ENCODE measurements around the gene ABHD15.

Gene ABHD15

DNA sequence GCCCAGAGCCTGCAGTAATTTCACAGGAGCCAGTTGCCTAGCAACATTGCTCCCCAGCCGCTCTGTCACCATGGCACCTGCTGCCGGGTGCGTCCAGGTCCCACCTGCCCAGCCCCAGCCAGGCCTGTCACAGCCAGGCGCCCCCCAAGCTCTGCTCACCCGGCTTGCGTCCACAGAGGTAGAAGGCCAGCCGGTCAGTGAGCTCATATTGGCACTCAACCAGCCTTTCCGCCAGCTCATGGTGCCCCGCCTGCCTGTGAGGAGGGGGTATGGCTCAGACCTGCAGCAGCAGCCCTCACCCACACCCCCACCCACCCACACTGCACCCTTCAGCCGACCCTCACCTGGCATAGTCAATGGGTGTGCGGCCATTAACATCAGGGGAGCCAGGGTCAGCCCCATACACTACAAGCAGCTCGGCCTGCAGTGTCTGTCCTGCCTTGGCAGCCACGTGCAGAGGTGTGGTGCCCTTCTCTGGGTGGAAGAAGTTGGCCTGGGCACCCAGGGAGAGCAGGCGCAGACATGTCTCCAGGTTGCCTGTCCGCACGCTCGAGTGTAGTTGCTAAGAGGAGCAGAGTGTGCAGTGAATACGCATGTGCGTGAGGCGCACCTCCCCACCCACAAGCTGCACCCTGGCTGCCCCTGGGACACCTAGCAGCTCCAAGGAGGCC lies 14.9 kb upstream of the ABHD15 start:
- no peak for DNase-seq

DNA sequence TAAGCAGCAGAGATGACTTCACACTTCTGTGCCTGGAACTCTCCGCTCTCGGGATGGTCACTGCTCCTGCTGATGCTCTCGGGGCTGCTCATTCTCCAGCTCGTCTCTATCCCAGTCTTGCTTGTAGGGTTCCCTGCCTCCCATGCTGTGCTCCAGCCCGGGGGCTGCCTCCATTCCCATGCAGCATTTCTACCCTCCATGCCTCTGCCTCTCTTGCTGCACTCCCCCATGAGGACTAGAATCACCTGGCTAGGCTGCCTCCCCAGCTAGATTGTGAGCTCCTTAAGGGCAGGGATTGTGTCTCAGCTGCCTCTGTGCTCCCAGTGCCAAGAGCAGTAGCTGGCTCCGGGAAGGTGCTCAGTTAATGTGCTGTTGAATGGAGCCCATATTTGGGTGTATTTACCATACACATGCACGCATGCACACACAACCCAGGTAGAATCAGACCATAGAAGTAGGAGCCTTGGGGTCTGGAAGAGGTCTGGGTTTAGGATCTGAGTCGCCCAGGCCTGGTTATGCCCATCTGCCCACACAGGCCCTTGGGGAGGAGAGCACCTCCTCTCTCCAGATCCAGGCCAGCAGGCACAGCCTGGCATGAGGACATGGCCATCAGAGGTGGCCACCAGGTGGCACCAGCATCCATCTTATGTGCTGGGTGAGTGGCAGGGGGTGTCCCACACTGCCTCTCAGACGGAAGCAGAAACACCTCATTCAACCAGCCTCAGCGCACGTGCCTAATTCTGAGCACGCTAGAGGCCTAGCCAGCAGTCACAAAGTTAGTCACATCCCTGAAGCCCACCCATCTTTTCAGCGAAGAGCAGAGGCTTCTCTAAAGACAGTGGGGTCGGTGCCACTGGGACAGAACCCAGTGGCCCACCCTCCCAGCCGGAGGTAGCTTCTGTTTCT lies 13.3 kb upstream of the ABHD15 start:
- peak; percentile 78 to 88 (median 85) for DNase-seq

DNA sequence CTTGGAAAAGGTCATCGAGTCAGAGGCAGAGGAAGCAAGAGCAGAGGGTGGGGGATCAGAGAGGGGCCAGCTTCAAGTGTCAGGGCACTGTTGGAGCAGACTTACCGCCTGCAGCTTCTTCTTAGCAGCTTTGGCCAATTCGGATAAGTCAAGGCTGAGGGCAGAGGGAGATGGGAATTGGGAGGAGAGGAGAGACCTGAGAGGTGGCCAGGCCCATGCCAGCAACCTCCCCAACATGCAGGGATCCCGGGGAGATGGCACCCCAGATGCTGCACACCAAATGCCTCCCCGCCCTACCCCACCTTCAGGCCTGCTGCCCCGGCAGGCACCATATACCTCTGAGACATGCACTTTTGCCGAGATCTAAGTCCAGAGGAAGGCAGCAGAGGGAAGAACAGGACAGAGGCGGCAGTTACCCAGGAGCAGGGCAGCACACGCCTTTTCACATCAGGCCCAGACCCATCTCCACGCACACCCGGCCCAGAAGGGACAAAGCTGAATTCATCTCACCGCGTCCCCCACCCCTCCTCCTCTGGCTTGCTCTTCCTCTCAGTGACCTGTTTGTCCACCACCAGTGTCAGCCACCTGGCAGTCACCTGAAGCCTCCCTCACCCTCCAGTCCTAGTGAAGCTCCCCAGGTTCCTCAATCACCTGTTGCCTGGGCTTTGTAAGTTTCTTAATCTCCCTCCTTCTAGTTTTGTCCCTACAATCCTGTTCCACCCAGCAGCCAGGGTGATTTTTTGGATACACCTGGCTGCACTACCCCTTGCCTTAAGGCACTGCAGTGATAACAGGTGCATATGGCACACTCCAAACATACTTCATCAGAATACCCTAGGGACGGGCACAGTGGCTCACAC lies 12.0 kb upstream of the ABHD15 start:
- DNase-seq = no peak

DNA sequence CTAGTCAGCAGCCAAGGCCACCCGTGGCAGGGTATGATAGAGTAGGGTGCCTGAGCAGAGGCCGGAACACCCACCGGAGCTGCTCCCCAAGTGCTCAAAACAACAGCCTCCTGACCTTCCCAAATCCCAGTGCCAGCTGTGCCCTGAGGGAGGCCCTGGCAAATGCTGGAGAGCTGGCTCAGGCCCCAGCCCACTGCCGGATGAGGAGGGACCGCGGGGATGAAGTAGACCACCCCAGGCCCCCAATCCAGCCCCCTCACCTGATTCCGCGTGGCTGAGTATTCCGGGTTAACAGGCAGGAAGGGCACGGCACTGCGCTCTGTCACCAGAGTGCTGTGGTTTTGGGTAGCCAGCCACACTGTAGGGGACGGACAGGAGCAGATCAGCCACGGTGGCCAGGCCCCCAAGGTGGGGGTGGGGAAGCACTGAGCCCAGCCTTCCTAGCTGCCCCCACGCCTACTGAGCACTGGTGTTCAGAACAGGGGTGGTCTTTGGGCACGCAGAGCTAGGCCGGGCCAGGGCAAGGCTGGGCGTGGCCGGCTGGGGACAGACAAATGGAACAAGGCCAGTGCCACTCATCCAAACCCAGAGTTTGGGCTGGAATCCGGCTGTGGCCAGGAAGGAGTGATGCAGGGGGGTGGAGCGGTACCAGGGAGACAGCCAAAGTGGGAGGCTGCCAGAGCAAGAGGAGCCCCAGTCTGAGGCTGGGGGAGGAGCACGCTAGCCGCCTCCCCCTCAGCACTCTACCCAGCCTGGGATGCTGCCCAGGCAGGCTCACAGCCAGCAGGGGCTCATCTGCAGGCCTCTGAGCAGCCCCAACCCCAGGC lies 10.8 kb upstream of the ABHD15 start:
- no peak for DNase-seq

DNA sequence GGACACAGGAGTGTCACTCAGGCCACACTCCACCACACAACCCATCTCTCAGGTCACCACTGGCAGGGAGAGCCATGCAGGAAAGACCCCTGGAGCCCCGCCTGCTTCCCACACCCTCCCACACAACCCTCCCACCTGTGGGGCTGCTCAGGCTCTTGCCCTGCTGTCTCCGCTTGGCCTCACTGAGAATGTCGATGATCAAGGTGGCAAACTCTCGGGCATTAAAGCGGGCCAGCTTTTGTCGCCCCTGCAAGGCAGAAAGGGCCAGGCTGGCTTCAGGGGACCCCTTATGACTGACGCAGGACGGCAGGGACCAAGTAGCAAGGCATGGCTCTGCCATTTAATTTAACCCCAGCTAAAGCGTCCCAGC lies 10.1 kb upstream of the ABHD15 start:
- no peak for DNase-seq

DNA sequence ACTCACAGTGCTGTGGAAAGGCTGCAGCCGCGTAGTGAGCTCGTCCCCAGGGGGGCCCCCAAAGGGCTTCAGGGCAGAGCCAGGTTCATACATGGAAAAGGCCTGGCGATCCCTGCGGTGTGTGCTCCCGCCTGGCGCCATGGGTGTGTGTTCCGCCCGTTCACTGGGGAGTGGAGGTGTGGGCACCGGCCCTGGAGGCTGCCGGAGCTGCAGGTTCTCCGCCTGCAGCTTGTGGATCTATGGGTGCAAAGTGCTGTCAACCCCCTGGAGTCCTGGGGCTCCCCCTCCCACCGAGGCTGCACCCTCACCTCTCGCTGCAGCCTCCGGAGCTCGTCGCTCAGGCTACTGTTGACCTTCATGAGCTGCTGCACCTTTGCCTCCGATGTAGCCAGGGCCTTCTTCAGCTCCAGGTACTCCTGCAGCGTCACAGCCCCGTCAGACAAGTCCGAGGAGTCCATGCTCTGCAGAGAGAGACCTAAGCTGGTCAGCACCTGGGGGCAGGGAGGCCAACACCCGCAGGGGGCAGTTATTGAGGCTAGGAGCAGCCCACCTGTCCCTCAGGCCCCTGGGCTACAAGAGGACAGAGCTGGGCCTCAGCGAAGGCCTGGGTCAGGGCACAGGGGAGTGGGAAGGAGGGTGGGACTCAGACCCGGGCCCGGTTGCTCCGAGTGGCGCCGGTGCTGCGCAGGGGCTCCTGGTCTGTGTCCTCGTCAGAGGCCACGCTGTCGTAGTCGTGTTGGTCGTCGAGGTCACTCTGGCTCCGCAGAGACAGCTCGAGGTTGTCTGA lies 9.6 kb upstream of the ABHD15 start:
- DNase-seq = no peak

DNA sequence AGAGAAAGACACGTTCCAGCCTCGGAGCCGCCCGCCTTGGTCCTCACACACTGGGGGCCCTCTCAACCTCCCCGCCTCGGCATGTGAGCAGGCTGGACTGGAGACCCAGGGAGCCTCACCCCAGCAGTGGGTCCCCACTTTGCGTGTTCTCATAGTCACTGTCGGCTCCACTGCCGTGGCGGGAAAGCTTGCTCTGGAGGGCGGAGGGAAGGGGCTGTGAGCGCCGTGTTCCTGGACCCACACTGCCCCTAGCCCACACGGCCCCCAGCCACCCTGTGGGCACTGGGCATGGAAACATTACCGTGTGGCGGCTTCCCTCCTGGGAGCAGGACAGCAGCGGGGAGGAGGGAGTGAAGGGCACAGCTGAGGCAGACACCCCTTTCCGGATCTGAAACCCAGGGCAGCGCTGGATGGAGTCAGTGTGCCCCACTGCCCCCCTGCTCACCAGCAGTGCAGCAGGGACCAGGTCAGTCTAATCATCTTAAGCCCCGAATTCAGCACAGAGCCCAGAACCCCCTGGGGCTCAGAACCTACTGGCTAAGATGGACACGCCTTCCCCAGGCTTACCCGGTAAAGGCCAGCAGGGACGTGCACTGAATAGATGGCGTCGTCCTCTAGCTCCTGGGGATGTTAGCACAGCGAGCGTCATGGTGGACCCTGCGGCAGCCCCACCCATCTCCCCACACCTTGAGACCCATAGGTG lies 8.8 kb upstream of the ABHD15 start:
- DNase-seq = no peak

DNA sequence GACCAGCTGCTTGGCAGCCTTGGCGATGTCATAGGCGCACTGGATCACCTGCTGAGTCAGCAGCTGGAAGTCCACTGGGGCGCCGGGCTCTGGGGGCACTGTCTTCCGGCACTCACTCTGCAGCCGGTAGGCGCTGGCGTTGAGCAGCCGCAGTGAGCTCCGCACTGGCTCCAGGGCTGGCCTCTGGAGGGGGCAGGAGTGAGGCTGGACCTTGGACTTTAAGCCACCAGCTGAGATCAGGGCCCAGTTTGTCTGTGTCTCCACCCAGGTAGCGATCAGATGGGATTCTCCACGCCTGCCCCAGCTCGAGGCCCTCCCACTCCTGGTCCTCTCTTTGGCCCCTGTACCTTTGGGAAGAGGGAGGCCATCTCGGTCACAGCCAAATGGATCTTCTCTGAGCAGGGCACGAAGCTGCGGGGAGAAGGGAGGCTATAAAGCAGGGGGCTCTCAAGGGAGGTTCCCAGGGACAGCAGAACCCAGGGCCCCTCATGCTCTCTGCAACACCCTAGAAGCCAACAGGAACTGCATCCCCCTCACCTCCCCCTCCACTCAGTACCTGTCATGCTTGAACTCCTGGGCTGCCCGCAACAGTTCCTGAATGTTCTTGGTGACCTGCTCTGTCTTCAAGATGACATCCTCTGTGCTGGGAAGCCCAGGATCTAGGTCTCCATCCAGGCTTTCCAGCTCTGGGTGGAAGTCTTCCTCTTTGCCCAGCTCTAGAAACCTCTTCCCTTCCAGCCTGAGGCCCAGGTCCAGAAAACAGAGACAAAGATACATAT lies 8.1 kb upstream of the ABHD15 start:
- DNase-seq = no peak

DNA sequence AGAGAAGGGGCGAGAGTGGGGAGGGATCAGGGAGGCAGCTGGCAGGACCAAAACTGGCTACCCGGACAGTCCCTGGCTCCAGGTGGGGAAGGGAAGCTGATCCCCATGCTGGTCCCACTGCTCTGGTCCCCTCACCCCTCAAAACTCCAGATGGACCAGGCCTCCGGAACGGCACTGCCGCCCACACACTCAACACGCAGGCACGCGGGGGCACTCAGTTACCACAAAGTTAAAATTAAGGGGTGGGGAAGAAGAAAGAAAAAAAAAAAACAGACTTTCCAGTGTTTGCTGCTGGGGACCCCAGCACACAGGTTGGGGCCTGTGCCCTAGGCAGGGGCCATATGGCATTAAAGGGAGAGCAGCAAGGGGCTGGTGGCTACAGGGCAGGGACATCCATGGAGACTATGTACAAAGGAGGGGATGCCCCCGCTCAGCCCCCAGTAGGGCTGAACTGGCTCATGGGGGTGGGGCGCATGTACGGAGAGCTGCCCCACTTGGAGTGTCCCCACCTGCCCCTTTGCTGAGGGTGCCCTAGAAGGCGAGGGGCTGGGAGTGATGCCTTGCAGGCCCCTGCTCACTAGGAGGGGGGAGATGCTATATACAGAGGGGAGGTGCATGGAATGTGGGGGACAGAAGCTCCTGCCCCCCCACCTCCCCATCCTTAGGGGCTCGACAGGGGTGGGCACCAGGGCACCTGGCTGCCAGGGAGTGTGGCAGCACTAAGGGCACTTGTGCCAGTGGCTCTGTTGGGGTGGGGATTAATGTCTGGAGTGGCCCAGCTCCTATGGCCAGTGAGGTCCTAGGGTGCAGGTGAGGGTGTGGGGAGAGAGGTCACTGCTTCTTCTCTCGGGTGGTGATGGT lies 7.3 kb upstream of the ABHD15 start:
- DNase-seq = no peak

DNA sequence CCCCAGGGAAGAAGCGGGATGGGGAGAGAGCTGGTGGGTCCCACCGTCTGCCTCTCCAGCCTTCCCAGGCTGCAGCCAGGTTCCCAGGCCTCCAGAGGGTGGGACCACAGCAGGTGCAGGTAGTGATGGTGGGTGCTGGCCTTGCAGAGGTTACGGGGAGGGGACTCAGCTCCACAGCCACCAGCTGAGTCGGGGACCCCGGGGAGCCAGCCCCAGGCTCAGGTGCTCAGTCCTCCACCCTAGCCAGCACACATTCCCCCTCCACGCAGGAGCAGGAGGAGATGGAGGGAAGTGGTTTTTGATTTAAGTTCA lies 6.7 kb upstream of the ABHD15 start:
- DNase-seq = no peak

DNA sequence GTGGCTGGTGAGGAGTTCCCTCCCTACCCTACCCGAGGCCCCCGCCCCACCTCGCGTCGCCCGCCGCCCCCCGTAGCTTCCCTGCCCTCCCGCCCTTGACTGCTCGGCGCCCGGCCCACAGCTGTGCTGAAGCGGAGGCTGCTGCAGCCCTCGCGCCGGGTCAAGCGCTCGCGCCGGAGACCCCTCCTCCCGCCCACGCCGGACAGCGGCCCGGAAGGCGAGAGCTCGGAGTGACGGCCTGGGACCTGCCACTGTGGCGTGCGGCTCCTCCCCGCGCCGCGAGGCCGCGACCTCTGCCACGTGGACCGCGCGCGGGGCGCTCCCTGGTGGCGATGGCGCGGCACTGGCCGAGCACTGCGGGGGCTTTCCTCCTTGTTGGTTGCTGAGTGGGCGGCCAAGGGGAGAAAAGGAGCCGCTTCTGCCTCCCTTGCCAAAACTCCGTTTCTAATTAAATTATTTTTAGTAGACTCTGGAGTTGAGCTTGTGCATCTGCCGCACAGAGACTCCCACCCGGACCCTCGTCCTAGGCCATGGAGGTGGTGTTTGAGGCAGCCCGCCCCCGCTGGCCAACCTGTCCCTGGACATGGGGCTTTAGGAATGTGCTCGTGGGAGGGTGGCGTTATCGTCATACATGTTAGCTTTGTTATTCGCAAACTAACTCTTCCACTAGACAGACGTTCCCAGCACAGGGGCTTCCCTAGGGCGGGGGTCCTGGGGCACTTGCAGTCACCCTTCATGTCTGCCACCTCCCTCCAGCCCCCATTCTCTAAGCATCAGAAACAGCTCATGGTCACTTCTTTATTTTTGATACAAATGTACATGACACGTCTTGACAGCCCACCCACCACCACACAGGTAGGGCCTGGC lies 6.1 kb upstream of the ABHD15 start:
- peak in 2 of 6 experiments; percentile 11 to 14 for DNase-seq

DNA sequence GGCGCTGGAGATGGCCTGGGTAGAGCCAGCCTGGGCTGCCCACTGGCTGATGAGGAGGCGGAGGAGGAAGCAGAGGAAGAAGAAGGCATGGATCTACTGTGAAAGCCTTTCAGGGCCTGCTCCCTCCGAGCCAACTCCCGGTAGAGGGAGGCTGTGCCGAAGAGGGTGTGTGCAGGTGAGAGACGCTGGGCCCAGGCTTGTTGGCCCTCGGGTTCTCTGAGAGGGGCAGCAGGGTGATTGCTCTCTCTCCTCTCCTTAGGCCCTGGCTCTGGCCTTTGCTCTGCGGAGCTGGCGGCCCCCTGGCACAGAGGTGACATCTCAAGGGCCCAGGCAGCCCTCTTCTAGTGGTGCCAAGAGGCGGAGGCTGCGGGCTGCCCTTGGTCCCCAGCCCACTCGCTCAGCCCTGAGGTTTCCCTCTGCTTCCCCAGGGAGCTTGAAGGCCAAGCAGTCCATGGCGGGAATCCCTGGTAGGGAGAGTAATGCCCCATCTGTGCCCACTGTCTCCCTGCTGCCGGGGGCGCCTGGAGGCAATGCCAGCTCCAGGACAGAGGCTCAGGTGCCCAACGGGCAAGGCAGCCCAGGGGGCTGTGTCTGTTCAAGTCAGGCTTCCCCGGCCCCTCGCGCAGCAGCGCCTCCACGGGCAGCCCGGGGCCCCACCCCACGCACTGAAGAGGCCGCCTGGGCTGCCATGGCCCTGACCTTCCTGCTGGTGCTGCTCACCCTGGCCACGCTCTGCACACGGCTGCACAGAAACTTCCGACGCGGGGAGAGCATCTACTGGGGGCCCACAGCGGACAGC lies 5.2 kb upstream of the ABHD15 start:
- DNase-seq = no peak

DNA sequence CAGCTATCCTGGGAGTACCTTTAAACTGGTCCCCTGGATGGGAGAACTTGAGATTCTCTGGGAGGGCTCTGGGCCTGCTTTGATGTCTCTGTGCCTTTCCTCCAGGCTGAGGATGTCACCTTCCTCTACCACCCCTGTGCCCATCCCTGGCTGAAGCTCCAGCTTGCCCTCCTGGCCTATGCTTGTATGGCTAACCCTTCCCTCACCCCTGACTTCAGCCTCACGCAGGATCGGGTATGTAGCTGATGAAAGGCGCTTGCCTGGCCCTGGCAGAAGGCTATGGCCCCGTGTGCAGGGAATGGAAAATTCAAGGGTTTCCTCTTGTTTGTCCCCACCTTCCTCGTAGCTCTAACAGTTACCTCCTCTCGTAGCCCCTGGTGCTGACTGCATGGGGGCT lies 4.6 kb upstream of the ABHD15 start:
- DNase-seq = no peak

DNA sequence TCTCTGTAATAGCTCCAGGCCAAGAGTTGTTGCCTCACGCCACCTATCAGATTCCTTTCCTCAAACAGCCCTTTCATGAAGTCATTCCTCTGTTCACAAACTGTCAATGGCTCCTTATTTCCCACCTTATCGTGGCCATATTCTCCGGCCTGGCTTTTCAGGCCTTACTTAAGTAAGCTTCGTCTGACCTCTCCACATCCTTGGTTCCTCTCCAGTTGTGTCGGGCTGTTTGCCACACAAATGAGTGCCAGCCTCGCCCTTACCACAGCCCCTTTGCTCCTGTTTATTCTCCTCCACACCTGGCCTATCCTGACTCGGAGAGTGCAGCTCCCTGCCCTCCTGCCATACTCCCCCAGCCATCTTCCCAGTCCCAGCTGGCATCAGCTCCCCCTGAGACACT lies 3.7 kb upstream of the ABHD15 start:
- no peak for DNase-seq

DNA sequence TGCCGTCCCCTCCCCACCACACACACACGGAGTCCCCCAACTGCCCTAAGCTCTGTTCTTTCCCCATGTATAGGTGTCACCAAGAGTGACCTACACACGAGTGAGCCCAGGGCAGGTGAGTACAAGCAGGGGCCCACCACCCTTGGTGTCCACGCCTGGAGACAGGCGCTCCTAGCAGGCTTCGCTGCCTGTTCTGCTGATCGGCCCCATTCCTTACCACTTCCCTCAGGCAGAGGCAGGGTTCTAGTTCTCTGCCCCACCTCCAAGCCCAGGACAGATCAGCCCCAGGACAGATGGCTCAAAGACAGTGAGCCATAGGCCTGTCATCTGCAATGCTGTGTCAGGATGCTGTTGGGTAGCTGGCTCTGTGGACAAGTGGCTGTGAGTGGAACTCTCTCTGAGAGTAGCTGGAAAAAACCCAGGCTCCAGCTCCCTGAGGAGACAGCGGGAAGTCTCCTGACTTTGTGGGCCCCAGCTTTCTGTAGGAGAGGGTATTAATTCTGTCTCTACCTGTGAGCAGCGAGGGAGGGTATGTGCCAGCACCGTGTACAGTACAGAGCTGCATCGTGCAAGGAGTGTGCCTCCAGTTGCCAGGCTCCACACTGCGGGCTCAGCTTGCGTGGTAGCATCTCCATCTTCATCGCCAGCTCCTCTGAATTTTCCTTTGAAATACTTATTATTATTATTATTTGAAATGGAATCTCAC lies 2.6 kb upstream of the ABHD15 start:
- DNase-seq = peak in 1 of 6 experiments; percentile 25

DNA sequence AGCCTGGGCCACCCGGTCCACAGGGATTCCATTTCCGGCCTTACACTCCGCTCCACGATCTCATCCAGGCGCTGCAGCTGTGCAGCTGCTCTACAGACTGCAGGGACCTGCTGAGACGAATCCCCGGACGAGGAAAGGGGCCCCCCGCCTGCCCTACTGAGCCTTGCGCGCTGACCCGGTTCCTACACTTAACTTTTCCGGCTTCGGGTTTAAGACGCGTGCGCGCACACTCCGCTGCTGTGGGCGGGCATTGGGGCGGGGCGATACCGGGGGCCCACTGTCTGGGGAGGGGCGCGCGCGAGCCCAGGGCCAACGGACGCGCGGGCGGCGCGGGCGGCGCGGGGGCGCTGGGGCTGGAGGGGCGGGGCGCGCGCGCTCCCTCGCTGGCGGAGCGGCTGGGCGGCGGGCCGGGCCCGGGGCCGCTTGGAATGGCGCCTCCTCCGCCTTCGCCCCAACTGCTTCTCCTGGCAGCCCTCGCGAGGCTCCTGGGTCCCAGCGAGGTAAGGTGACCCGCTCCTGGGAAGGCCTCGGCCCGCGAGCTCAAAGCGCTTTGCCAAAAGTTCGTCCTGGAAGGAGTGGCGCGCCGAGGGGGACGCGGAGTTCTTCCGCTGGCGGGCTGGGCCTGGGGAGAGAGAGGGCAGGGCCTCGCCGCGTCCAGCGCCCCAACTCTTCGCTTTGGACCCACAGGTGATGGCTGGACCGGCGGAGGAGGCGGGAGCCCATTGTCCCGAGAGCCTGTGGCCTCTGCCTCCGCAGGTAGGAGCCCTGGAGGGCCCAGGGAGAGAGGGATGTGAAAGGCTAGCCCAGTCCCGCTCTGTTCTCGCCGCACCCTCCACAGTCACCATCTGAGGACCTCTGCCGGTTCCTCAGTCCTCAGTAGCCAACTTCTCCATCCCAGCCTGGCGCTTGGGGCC lies 1.8 kb upstream of the ABHD15 start, which contains the start of gene TP53I13:
TSS of gene TP53I13 (plus strand) at position 371 of the 914 bp plus-strand sequence. CDS start at position 429, 58 bp downstream.
- peak; percentile 73 to 89 (median 85) for DNase-seq
